CD4-positive, alpha-beta T cell (primary cell): ENCODE data around the gene MAP7D1. TPM values are rescaled to one million over a fixed set of nuclear protein-coding genes. Genes with fewer than 3 reads are reported as not detected.
"Not testable (repeated sequence)": the region's sequence is repeated elsewhere in the genome, so short reads cannot be mapped to it uniquely, and the experiment has no call there.

Experiments
- ATAC-seq: fragments of 200-7000 bp; cut with Tn5 transposase; one replicate; pipeline ENCODE4 v1.10.0; 2022; ENCODE audit warnings: mild to moderate bottlenecking; ENCODE audit not compliant: poor library complexity
- CTCF ChIA-PET: fragments of 350-600 bp; sonication (Branson Sonifier 250); formaldehyde crosslinking; loops from one replicate; lab custom pipeline; 2021; ENCODE audit warnings: antibody characterized with exemption, inconsistent platforms; lab: Charles Lee
- POLR2A ChIA-PET: fragments of 350-600 bp; sonication (Branson Sonifier 250); formaldehyde crosslinking; loops from one replicate; lab custom pipeline; 2021; ENCODE audit warnings: antibody characterized with exemption, inconsistent platforms; lab: Charles Lee
- DNase-seq, 14 experiments: peaks; one replicate each; pipeline ENCODE4 v3.0.0-alpha.2; 2013 to 2020; ENCODE audit warnings: mixed read lengths in 2 of 14
- H3K27ac ChIP-seq, 2 donors: one replicate each; pipeline versions ENCODE4 v1.5.1 to v1.7.0; 2013; ENCODE audit warnings: low read length in 2 of 2, low read depth in 1 of 2, mild to moderate bottlenecking in 1 of 2
- H3K27me3 ChIP-seq, 2 experiments: 1 replicate in 1 of 2; 2 replicates in 1 of 2; pipeline versions ENCODE4 v1.6.1 to v1.7.0; 2013; ENCODE audit warnings: low read length in 2 of 2, control low read depth in 1 of 2, mild to moderate bottlenecking in 1 of 2, moderate library complexity in 1 of 2; ENCODE audit not compliant: insufficient read depth in 2 of 2, control insufficient read depth in 1 of 2
- H3K36me3 ChIP-seq: one replicate; pipeline ENCODE4 v1.6.1; 2013; ENCODE audit warnings: low read length, control low read depth; ENCODE audit not compliant: insufficient read depth
- H3K4me1 ChIP-seq: one replicate; pipeline ENCODE4 v1.6.1; 2013; ENCODE audit warnings: low read length, control low read depth; ENCODE audit not compliant: insufficient read depth
- H3K4me3 ChIP-seq: one replicate; pipeline ENCODE4 v1.5.1; 2013; ENCODE audit warnings: mild to moderate bottlenecking, low read length, moderate library complexity
- H3K9me3 ChIP-seq, 2 experiments: 1 replicate in 1 of 2; 2 replicates in 1 of 2; pipeline versions ENCODE4 v1.6.1 to v1.7.0; 2013; ENCODE audit warnings: low read length in 2 of 2, mild to moderate bottlenecking in 2 of 2, control low read depth in 1 of 2, moderate library complexity in 1 of 2; ENCODE audit not compliant: control insufficient read depth in 1 of 2, insufficient read depth in 1 of 2
- H3K27ac Mint-ChIP-seq: one replicate; pipeline ENCODE4 v1.8.0; 2020; ENCODE audit warnings: mixed read lengths
- H3K27me3 Mint-ChIP-seq: one replicate; pipeline ENCODE4 v1.8.0; 2021; ENCODE audit warnings: mixed read lengths
- H3K36me3 Mint-ChIP-seq: one replicate; pipeline ENCODE4 v1.8.0; 2021; ENCODE audit warnings: low read depth, mixed read lengths
- H3K4me1 Mint-ChIP-seq: one replicate; pipeline ENCODE4 v1.8.0; 2021; ENCODE audit warnings: low read depth, mixed read lengths
- H3K4me3 Mint-ChIP-seq: one replicate; pipeline ENCODE4 v1.8.0; 2020; ENCODE audit warnings: mild to moderate bottlenecking, mixed read lengths
- H3K9me3 Mint-ChIP-seq: one replicate; pipeline ENCODE4 v1.8.0; 2020; ENCODE audit warnings: mixed read lengths
- intact Hi-C, 2 experiments: fragments of 100-400 bp; cut with DNase I in 1 of 2; cut with micrococcal nuclease in 1 of 2; formaldehyde crosslinking; loops; one replicate each; pipeline versions ENCODE4 v1.15.1 to v1.9.0; 2023 to 2025; cut with DNase I, micrococcal nuclease
- total RNA-seq, 174 experiments: library from RNA in 2 of 174; stranded (reverse) in 2 of 174; gene quantifications; one replicate each; pipeline ENCODE4 v1.2.3 and lab custom pipeline; 2021 to 2026
- TF ChIP-seq, protein P1 (sequence below): fragments of 200-600 bp; IDR thresholded peaks from one replicate; pipeline ENCODE4 v1.8.0; 2022; ENCODE audit warnings: antibody characterized with exemption, mild to moderate bottlenecking

MAP7D1 gene
- total RNA-seq, 2 experiments from 2014 or later, result 156 to 163 TPM

DNA sequence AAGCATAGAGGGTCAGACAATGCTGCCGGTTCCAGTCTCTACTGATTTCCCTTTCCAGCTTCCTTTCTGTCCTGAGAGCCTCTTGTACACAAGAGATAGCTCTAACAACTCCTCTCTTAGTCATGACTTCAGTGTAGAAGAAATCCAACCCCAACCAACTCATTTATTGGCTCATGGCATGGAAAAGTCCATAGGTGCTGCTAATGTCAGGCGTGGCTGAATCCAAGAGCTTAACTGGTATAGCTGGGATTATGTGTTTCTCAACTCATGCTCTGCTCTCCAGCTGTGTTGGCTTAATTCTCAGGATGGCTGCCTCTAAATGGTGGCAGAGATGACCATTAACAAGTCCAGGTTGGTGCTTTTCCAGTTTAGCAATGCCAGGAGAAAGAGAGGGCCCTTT is 55.9 kb downstream of the MAP7D1 start:
- Histone ChIP-seq H3K27me3 (no peaks in the 10 kb centered on the region), H3K9me3 (no peaks in the 10 kb centered on the region), H3K36me3 (no peaks in the 10 kb centered on the region), H3K27ac (no peak overlapping the region), H3K4me1 (no peaks in the 10 kb centered on the region), H3K4me3 (no peak overlapping the region)
- no peaks in the 10 kb centered on the region for H3K4me1 Mint-ChIP-seq
- H3K9me3 Mint-ChIP-seq, result no peaks in the 10 kb centered on the region
- DNase-seq, result no peak
- no peak overlapping the region for H3K4me3 Mint-ChIP-seq
- H3K36me3 Mint-ChIP-seq, result no peaks in the 10 kb centered on the region
- ChIA-PET CTCF (interaction anchor here (0.7 kb wide), 1 partner anchor 12 kb away, joined by 3 read pairs; no protein-coding TSS in a partner anchor), POLR2A (interaction anchor here (0.7 to 2.5 kb wide), 3 partner anchors 12 to 157 kb away, joined by 3 to 14 read pairs (median 3); partner anchors contain the start of gene THRAP3)
- ATAC-seq, result no peak
- TF ChIP-seq, protein P1, sequence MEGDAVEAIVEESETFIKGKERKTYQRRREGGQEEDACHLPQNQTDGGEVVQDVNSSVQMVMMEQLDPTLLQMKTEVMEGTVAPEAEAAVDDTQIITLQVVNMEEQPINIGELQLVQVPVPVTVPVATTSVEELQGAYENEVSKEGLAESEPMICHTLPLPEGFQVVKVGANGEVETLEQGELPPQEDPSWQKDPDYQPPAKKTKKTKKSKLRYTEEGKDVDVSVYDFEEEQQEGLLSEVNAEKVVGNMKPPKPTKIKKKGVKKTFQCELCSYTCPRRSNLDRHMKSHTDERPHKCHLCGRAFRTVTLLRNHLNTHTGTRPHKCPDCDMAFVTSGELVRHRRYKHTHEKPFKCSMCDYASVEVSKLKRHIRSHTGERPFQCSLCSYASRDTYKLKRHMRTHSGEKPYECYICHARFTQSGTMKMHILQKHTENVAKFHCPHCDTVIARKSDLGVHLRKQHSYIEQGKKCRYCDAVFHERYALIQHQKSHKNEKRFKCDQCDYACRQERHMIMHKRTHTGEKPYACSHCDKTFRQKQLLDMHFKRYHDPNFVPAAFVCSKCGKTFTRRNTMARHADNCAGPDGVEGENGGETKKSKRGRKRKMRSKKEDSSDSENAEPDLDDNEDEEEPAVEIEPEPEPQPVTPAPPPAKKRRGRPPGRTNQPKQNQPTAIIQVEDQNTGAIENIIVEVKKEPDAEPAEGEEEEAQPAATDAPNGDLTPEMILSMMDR, result no peak
- no peak overlapping the region for H3K27ac Mint-ChIP-seq
- intact Hi-C loops, result no loop called here
- no peaks in the 10 kb centered on the region for H3K27me3 Mint-ChIP-seq

DNA sequence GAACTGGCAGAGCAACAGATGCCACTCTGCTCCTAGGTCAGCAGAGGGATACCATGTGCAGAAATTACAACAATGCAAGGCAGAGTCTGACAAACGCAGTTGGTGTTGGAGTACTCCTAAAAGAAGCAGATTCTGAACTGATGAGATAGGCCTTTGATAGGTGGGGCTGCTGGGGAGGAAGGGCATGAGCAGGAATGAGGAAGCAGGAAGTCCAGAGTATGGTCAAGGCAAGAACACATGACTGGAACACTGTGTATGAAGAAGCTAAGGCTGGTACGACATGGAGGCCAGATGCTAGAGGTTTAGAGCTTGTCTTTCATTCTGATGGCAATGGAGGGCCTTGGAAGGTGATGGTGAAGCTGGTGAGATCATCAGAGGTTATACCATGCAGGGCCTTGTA is 56.8 kb downstream of the MAP7D1 start:
- Mint-ChIP-seq H3K9me3 (no peaks in the 10 kb centered on the region), H3K27me3 (no peaks in the 10 kb centered on the region), H3K4me1 (no peaks in the 10 kb centered on the region), H3K36me3 (no peaks in the 10 kb centered on the region), H3K27ac (no peak overlapping the region), H3K4me3 (no peak overlapping the region)
- no peak for DNase-seq
- intact Hi-C loops, result no loop called here
- TF ChIP-seq, protein P1, result no peak
- Histone ChIP-seq H3K4me3 (no peak overlapping the region), H3K9me3 (no peaks in the 10 kb centered on the region), H3K27ac (no peak overlapping the region), H3K4me1 (no peaks in the 10 kb centered on the region), H3K36me3 (no peaks in the 10 kb centered on the region), H3K27me3 (no peaks in the 10 kb centered on the region)
- ChIA-PET CTCF (no interaction called here), POLR2A (no interaction called here)
- ATAC-seq, result no peak

DNA sequence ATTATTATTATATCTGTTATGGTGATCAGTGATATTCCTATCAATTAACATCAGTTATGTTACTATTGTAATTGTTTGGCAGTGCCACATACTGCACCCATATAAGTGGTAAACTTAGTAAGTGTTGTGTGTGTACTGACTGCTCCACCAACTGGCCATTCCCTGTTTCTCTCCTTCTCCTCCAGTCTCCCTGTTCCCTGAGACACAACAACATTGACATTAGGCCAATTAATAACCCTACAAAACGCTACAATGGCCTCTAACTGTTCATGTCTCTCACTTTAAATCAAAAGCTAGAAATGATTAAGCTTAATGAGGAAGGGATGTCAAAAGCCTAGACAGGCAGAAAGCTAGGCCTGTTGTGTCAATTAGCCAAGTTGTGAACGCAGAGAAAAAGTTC is 61.7 kb downstream of the MAP7D1 start:
- no peak overlapping the region for H3K4me3 ChIP-seq
- no peaks in the 10 kb centered on the region for H3K9me3 ChIP-seq
- Mint-ChIP-seq H3K4me3 (no peak overlapping the region), H3K4me1 (no peaks in the 10 kb centered on the region), H3K27ac (no peak overlapping the region), H3K27me3 (no peaks in the 10 kb centered on the region), H3K36me3 (no peaks in the 10 kb centered on the region), H3K9me3 (no peaks in the 10 kb centered on the region)
- TF ChIP-seq, protein P1, result no peak
- peaks cover 4% of the 10 kb centered on the region for H3K4me1 ChIP-seq
- no peaks in the 10 kb centered on the region for H3K36me3 ChIP-seq
- ChIA-PET POLR2A (no interaction called here), CTCF (no interaction called here)
- H3K27me3 ChIP-seq, result no peaks in the 10 kb centered on the region
- ATAC-seq (no peak), DNase-seq (no peak)
- intact Hi-C loops, result no loop called here
- no peak overlapping the region for H3K27ac ChIP-seq

DNA sequence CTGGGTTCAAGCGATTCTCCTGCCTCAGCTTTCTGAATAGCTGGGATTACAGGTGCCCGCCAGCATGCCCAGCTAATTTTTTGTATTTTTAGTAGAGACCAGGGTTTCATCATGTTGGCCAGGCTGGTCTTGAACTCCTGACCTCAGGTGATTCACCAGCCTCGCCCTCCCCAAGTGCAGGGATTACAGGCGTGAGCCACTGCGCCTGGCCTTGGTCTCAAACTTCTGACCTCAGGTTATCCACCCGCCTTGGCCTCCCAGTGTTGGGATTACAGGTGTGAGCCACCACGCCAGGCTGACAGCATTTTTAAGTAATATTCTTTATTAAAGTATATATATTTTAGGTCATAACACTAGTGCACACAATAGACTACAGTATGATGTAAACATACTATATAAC is 65.9 kb downstream of the MAP7D1 start:
- H3K9me3 Mint-ChIP-seq, ATAC-seq, H3K27me3 Mint-ChIP-seq, H3K36me3 ChIP-seq, H3K27me3 ChIP-seq, DNase-seq, H3K4me3 Mint-ChIP-seq, H3K27ac ChIP-seq, H3K9me3 ChIP-seq, H3K4me3 ChIP-seq: not testable (repeated sequence)
- intact Hi-C loops, result loop anchor here (5.0 to 10.0 kb wide), 3 partner anchors 60 to 1357 kb away; partner anchors contain the start of gene STK40 (in 1 of the 2)
- ChIA-PET CTCF (interaction anchor here (0.7 to 1.5 kb wide), 3 partner anchors 12 to 70 kb away, joined by 3 read pairs; no protein-coding TSS in a partner anchor), POLR2A (interaction anchor here (3.5 kb wide), 1 partner anchor 72 kb away, joined by 82 read pairs; the partner anchor contains the start of gene TRAPPC3)
- Mint-ChIP-seq H3K4me1 (peaks cover 27% of the 10 kb centered on the region), H3K36me3 (peaks cover 25% of the 10 kb centered on the region), H3K27ac (peak overlapping the region; percentile 97)
- H3K4me1 ChIP-seq, result peaks cover 32% of the 10 kb centered on the region
